SIG-M5 (cell line): ENCODE results near the gene PAF1.
A peak's percentile ranks its signal among the peaks of the same experiment; 100 is the strongest.

Experiments
- DNase-seq: peaks from one replicate; lab custom pipeline; 2025; lab: John Stamatoyannopoulos, UW

Gene PAF1

DNA sequence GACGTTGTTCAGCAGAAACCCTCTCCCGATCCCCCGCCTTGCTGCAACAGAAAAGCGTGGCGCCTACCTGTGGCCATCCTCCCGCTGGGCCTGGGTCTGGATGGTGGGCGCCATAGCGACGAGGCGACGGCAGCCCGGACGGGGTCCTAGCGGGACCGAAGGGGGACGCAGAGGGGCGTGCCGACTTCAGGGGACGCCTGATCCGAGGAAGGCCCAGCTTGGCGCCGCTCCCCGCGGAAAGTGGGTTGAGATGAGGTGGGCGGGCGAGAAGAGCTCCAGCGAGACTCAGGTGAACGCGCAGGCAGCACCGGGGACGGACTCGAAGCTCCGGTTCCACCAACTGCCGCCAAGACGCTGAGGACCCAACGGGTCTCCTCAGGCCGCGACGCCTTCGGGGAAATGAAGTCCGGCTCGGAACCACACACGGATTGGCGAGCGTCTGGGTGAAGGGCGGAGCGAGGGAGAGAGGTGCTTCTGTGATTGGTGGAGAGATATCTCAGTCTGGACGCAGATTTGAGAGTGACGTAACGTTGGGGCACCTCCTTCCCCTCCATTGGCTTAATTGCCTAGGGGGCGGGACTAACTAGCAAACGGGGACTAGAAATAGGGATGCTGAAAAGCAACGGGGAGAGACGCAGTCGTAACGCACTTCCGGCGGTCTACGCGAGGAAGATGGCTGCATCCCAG, at the start of gene PAF1, which contains the start of gene MED29:
Gene PAF1, minus strand, starts transcription at position 356 of the 687 bp plus-strand sequence. Its CDS starts 242 bp downstream, at position 114.
Gene MED29, plus strand, starts transcription at position 628 of the 687 bp plus-strand sequence. Its CDS starts 45 bp downstream, at position 673.
- peak; percentile 97 for DNase-seq

DNA sequence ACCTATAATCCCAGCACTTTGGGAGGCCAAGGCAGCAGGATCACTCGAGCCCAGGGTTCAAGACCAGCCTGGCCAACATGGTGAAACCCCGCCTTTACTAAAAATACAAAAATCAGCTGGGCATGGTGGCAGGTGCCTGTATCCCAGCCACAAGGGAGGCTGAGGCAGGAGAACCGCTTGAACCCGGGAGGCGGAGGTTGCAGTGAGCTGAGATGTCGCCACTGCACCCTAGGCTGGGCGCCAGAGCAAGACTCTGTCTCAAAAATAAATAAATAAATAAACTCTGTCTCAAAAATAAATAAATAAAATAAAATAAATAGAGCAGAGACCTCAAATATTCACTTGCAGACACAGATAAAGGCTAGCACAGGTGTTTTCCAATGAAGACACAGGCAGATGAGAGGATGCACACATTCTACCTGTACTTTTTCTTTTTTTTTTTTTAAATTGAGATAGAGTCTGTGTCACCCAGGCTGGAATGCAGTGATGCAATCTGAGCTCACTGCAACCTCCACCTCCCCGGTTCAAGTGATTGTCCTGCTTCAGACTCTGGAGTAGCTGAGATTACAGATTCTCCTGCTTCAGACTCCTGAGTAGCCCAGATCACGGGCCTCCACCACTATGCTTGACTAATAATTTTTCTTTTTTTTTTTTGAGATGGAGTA, 47.5 kb upstream of the PAF1 start:
- DNase-seq, result no peak

DNA sequence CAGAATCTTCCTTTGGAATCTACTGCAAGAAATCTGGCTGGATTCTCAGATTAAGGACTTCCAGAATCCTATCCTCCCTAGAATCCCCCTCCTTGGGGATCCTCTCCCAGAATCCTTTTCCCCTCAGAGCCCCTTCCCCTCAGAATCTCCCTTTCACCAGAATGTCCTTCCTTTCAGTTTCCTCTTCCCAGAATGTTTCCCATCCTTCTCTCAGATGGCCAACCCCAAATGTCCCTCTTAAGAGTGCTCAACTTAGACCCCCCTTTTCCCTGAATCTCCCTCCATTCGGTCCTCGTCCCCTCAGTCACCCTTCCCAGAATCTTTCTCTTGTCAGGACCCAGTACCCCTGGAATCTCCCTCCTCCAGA, 45.4 kb upstream of the PAF1 start:
- no peak for DNase-seq

DNA sequence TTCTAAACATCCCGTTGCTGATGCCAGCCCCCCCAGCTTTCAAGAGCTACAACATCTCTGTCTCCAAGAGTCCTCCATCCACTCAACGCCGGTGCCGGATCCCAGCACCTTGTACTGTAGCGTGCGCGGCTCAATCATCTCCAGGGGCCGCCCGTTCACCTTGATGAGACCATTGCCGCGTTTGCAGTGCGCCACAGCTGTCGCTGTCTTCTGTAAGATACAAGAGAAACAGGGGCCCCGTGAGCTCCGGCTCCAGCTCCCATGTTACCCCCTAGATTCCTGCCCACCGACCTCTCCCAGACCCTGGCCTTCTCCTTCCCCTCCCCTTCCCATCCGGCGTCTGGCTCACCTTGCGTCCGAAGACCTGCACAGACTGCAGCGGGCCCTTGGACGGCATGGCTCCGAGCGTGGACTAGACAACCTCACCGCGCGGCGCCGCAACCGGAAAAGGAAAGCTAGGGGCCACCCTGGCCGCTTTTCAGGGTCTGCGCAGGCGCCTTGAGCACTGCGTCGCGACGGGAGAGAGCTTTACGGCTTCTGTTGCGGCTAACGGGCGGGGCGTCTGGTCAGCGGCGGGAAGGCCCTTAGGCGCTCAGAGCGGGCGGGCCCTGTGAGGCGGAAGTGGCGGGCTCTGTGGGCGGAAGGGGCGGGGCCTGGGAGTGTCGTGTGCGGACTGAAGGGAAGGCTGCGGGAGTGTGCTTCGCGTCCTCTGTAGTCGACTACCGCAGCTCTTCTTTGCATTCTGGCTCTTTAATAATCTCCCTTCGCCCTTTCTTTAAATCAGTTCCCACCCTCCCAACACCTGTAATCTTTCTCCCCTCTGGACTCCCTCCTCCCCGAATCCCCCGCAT, 44.8 kb upstream of the PAF1 start, which contains the start of gene RPS16:
Gene RPS16, minus strand, starts transcription at position 451 of the 851 bp plus-strand sequence. Its CDS starts 54 bp downstream, at position 397.
- DNase-seq, result peak; percentile 73

DNA sequence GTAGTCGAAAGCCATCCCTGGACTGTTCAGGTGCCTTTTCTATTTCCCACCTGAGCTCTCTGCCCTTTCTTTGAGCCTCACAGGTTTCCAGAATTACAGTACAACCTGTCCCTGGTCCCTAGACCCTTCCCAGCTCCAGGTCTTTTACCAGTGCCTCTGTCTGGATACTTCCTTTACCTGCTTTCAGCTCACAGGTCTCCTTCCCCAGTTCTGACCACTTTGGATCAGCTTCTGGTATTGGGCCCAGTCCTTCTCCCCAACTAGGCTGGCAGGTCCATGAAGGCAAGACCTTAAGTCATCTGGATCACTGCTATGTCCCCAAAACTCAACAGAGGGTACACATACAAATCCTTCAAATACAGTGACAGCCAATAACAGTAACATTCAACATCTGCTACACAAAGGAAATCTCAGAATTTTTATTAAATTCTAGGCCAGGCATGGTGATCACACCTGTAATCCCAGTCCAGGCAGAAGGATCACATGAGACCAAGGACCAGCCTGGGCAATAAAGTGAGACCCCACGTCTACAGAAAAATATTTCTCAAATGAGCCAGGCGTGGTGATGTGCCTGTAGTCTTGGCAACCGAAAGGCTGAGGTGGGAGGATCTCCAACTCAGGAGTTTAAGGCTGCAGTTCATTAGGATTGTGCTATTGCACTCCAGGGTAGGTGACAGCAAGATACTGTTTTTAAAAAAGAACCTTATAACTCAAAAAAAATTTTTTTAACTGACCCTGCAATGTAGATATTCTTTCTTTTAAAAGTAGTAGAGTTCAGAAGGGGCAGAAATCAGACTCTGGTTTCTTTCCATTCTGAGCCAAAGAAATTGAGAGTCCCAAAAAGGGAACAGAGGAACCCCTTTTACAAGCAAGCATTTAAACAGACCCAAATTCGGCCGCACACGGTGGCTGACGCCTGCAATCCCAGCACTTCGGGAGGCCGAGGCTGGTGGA, 43.5 kb upstream of the PAF1 start:
- no peak for DNase-seq

GRCh38 chr19:39433480-39434079, 42.7 kb upstream of the PAF1 start:
- DNase-seq, result no peak

- DNase-seq, result no peak
These were observed 41.7 kb upstream of the PAF1 start for GRCh38 chr19:39432677-39433025.

- peak; percentile 88 for DNase-seq
These were observed 40.0 kb upstream of the PAF1 start for GRCh38 chr19:39430675-39431593.

- DNase-seq, result no peak
These were observed 37.6 kb upstream of the PAF1 start for GRCh38 chr19:39428283-39429112.

DNA sequence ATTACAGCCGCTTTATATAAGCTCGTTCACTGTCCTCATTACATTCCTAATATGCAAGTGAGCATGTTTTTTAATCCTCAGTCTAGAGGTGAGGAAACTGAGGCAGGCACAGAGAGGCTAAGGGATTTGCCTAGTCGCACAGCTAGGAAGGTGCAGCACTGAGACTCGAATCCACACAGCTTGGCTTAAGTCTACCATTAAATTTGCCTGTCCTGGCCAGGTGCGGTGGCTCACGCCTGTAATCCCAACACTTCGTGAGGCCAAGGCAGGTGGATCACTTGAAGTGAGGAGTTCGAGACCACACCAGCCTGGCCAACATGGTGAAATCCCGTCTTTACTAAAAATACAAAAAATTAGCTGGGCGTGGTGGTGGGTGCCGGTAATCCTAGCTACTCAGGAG, 36.8 kb upstream of the PAF1 start:
- no peak for DNase-seq

DNA sequence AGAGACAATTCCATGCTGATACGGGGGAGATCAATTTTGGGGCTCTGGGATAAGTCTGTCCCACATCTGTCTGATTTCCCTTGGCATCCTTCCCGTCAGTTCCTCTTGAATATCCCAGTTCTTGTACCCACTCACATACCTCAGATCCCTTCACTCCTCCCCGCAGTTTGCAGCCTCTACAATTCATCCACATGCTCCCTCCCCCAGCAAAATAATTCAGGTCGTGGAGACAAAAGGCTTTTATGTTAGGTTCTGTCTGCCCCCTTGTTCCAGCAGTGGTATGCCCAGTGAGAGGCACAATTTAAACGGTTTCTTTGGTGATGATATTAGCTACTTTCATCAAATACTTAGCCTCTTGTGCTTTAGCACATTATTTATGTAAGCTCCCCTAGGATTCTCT, 35.3 kb upstream of the PAF1 start:
- DNase-seq, result no peak

- no peak for DNase-seq
These were observed 34.8 kb upstream of the PAF1 start for GRCh38 chr19:39425744-39426143.

DNA sequence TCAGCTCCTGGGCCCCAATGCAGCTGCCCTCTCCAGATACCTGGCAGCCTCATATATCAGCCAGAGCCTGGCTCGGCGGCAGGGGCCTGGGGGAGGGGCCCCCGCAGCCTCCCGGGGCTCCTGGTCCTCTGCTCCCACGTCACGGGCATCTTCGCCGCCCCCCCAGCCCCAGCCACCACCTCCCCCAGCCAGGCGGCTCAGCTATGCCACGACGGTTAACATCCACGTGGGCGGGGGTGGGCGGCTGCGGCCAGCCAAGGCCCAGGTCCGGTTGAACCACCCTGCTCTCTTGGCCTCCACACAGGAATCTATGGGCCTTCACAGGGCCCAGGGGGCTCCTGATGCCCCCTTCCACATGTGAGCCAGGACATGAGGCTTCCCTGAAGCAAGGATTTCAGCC, 34.0 kb upstream of the PAF1 start:
- no peak for DNase-seq

DNA sequence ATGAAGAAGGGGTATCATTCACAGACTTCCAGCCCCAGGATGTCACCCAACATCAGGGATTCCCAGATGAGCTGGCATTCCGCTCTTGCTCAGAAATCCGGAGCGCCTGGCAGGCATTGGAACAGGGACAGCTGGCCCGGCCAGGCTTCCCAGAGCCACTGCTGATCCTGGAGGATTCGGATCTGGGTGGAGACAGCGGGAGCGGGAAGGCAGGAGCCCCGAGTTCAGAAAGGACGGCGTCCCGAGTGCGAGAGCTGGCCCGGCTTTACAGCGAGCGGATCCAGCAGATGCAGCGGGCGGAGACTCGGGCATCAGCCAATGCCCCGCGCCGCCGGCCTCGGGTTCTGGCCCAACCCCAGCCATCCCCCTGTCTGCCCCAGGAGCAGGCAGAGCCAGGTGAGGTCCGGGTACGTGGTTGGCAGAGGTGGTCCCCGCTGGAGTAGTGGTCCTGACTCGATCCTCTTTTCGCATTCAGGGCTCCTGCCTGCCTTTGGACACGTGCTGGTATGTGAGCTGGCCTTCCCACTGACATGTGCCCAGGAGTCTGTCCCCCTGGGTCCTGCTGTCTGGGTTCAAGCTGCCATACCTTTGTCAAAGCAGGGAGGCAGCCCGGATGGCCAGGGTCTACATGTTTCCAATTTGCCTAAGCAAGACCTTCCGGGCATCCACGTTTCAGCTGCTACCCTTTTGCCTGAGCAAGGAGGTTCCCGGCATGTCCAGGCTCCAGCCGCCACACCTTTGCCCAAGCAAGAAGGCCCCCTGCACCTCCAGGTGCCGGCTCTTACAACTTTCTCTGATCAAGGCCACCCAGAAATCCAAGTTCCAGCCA, 32.6 kb upstream of the PAF1 start:
- no peak for DNase-seq

DNA sequence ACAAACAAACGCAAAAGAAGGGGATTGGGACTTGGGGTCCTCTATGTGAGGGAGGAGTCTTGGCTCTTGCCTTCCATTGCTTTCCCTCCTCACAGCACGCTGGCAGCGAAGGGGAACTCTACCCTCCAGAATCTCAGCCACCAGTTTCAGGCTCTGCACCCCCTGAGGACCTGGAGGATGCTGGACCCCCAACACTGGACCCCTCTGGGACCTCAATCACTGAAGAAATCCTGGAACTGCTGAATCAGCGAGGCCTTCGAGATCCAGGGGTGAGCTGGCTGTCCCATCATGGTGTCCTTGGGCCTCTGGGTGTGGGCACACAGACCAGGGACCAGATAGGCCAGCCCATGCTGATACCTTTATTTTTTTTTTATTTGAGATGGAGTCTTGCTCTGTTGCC, 31.1 kb upstream of the PAF1 start:
- no peak for DNase-seq

DNA sequence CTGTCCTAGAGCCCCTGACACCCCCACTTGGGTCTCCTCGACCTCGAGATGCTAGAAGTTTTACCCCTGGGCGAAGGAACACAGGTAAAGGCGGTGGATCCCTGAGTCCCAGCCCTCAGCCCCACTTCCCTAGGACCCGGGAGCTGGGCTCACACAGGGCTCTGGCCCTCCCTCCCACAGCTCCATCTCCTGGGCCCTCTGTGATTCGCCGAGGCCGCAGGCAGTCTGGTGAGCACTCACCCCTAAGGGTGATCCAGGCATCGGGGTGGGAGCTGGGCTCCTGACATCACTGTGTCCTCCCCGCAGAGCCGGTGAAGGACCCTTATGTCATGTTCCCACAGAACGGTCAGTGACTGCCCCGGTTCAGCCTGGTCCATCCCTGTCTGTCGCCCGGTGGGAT, 29.9 kb upstream of the PAF1 start:
- DNase-seq, result no peak

GRCh38 chr19:39419003-39419402, 28.1 kb upstream of the PAF1 start:
- no peak for DNase-seq

DNA sequence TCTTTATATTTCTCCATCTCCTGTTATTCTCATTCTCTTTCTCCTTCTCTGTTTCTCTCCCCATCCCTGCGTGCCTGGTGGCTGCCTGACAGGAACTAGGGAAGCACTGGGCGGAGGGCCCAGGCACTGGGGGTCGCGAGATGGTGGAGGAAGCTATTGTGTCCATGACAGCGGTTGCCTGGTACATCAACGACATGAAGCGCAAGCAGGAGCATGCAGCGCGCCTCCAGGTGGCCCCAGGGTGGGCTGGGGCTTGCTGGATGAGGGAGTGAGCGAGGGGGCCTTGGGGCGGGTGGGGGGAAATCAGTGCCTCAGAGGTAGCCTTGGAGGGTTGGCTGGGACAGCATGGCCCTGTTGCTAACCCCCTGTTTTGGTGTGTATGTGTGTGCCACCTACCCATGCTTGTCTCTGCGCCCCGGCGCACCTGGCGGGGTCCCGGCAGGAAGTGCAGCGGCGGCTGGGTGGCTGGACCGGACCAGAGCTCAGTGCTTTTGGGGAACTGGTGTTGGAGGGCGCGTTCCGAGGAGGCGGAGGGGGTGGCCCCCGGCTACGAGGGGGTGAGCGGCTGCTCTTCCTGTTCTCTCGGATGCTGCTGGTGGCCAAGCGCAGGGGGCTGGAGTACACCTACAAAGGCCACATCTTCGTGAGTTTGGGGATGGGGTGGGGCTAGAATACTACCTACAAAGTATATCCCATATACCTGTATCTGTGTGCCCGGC, 26.7 kb upstream of the PAF1 start:
- no peak for DNase-seq
